RKO (cell line): ENCODE measurements around the gene DCAF12.

Source experiments
- DNase-seq: peaks from one replicate; pipeline ENCODE4 v3.0.0-alpha.2; 2016; ENCODE audit warnings: low spot score

DCAF12 gene

DNA sequence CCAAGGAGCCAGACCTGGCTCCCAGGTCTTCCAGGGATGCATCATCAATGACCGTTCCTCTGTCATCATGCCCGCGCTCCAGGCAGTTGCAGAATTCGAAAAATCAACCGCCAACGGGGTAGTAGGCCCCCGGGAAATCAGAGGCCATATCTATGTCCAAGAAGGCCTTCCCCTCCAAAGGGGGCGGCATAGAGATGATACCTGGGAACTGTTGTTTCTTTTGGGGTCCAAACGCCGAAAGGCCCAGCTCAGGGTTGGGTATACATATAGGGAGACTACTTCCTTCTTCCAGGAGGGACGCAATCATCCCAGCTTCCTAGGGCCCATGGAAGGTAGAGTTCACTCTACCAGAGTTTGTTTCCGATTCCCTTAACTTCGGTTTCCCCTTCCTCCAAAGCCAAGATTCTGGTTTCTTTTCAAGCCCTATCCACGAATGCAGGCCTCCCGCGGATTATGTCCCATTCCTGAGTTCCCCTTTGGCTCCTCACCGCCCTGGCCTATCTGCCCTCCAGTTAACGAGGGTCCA is 754 bp downstream of the DCAF12 start:
- peak; percentile 79 for DNase-seq

GRCh38 chr9:34124926-34125325 is 1.6 kb downstream of the DCAF12 start:
- DNase-seq, result peak; percentile 49

- DNase-seq, result peak; percentile 66
Observed at GRCh38 chr9:34124099-34124498, 2.4 kb downstream of the DCAF12 start.

DNA sequence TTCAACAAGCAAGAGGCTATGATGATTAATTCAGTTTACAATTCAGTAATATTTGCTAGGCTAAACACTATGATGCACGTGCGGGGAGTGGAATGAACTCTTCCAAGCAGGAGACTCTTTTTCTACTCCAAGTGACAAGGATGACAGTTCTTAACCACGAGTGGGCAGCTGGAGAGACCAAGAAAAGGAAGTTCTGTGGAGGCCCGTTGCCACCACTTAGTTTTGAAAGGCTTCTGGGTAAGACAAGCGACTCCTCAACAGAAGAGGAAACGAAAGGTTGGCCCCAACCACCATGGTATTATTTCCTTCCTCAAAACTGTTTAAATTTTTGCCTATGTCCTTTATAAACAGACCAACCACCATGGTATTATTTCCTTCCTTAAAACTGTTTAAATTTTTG is 2.8 kb downstream of the DCAF12 start:
- DNase-seq, result no peak

- no peak for DNase-seq
Observed at GRCh38 chr9:34121996-34122395, 4.5 kb downstream of the DCAF12 start.

GRCh38 chr9:34119713-34120112 is 6.8 kb downstream of the DCAF12 start:
- no peak for DNase-seq

DNA sequence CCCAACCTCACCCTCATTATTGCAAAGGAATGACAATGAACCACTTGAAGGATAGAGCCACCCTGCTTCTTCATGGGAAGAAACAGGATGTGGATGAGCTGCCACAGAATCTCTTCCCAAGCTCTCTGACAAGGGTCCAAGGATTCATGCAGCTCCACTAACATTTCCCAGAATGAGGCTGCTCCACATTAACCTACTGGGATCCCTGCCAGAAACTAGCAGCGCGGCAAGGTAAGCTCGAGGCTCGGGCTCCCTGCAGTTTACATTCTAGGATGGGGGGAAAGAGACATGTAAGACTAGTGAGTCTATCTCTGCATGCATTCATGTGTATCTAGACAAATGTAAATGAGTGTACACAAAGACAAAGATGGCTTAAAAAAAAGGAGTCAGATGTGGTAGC is 12.1 kb downstream of the DCAF12 start:
- DNase-seq, result no peak

GRCh38 chr9:34106110-34106509 is 20.4 kb downstream of the DCAF12 start:
- no peak for DNase-seq

DNA sequence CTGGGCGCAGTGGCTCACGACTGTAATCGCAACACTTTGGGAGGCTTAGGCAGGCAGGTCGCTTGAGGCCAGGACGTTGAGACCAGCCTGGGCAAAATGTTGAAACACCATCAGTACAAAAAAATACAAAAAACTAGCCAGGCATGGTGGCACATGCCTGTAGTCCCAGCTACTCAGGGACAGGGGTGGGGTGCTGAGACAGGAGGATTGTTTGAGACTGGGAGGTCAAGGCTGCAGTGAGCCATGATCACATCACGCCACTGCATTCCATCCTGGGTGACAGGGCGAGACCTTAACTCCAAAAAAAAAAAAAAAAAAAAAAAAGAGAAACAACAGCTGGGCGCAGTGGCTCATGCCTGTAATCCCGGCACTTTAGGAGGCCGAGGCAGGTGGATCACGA is 23.7 kb downstream of the DCAF12 start:
- no peak for DNase-seq

DNA sequence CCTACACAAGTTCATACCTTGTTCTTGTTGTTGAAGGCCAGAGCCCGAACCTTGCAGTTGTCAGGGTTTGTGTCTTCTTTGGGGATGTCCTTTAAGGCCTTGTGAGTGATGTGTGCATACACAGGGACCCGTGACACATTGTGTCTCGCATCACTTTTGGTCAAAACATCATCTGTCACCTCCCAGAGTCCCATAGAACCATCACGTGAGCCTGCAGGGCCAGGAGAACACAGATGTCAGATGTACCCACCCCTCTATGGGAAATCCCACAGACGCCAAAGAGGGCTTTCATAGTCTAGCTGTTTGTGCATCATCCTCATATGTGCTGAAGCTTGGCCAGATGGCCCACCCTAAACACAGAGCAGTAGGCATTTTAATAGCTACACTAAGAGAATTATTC is 28.2 kb downstream of the DCAF12 start:
- DNase-seq, result no peak

GRCh38 chr9:34097865-34098264 is 28.6 kb downstream of the DCAF12 start:
- no peak for DNase-seq

DNA sequence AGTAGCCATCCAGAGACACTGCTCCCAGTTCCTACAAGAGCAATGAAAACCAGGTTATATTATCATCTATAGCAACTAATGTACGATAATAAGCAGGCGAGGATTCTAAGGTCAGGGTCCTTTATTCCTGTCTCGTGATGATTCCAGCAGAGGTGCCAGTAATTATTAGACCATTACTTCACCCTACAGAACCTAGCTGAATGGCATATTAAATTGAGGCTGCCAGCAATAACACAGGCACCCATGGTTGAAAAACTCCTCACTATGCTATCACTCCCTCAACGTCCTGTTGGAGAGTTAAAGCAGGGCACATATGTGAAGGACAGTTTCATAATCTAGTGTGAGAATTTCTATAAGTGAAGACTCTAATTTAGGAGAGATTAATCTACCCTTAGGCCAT is 29.7 kb downstream of the DCAF12 start:
- no peak for DNase-seq

DNA sequence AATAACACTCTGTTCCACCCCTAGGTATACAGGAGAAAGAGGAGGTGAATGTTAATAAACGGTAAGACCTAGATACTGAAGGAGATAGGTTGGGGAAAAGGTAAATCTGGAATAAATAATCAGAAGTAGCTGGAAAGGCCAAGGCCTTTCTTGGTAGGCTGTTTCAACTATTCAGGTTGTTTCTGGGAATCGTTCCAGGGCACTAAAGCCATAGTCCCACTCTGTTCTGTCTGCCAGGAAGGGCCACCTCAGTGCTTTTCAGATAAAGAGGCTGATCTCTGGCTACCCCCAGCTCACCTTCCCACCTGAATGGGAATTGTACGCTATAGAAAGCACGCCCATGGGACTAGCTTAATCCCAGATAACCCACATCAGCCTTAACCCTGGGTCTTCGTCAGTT is 32.9 kb downstream of the DCAF12 start:
- DNase-seq, result no peak

DNA sequence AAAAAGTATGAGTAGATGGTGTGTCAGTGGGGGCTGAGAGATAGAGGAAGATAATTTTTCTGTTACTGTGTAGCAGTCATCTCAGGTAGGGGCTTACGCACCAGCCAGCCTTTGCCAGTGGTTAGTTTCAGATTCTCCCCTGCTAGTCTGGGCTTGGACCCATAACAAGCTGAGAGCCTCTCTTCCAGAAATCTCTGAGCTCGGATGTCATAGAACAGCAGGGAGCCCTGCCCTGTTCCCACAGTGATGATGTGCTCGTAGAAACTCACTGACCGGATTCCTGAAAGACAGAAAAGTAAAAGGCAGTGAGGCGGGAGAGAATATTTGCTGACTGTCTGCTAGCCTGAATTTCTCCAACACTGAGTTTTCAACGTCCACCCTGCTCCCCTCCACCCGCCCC is 37.2 kb downstream of the DCAF12 start:
- no peak for DNase-seq

DNA sequence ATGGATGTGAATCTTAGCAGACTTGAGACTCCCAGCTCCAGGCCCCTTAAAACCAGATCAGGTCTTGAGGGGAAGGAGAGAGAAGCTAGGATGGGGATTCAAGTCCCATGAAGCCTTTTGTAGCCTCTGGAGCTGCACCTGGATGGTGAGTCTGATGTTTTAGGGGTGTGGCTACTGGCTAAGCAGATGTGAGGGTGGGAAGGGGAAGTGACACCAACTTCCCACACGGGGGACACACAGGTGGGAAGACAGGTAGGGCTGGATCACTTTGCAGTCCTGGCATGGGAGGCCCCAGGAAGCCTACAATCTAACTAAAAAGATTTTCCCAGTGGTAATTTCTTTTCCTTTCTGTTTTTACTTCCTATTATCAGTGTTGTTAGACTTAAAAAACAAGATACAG is 39.1 kb downstream of the DCAF12 start:
- no peak for DNase-seq

GRCh38 chr9:34086864-34087263 is 39.6 kb downstream of the DCAF12 start:
- no peak for DNase-seq

DNA sequence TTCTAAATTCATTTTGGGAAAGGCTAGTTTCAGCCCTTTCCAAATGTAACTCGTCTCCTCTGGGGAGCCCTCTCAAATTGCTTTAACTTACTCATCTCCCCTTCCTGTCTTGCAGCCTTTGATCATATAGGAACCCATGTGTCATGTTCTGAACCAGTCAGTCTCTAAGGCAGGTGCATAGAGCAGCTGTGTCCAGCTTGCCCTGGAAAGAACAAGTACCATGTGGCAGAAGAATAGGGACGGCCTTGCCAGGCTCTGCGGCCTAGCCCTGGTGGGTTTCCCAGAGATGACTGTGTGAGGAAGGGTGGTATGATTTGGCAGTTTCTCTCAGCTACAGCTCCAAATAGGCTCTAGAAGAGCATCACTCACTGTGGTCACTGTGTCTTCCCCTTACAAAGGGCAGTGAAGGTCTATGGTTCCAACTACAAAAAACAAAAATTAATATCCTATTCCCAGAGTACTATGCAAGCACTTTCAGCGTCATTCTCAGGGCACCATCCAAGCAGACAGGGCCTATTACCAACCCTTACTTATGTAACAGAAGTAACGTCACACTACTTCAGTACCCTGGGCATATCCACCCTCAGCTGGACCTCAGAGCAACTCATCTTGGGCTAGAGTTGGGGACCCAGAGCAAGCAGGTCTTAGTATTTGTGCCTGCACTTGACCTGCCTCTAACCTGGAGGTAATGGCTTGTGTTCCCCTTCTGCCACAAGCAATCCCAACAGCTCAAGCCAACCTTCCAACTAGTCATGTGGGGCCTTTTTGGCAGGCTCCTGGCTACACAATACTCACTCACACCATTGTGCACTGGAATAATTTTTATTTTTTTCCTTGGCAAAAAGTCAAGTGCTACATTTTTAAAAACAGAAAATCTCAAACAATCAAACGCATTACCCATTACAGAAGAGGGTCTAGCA is 40.7 kb downstream of the DCAF12 start:
- DNase-seq, result peak; percentile 73

DNA sequence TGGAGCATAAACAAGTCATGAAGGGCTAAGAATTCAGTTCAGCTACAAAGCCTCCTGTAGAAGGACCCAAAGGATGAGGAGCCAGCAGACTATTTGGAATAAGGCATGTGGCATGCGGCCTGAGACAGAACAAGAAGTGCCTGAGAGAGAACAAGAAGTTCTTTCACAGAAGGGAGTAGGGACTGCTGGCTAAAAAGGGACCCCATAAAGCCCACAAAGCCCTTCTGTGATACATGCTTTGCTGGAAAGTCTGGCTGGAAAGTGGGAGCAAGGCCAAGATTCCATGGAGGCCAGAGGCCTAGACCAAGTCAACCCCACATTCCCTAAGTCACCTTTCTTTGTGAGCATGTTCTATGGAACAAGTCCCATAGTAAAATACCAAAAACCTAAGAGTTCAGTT is 41.9 kb downstream of the DCAF12 start:
- no peak for DNase-seq

- peak; percentile 60 for DNase-seq
Observed at GRCh38 chr9:34079181-34079580, 47.3 kb downstream of the DCAF12 start.

DNA sequence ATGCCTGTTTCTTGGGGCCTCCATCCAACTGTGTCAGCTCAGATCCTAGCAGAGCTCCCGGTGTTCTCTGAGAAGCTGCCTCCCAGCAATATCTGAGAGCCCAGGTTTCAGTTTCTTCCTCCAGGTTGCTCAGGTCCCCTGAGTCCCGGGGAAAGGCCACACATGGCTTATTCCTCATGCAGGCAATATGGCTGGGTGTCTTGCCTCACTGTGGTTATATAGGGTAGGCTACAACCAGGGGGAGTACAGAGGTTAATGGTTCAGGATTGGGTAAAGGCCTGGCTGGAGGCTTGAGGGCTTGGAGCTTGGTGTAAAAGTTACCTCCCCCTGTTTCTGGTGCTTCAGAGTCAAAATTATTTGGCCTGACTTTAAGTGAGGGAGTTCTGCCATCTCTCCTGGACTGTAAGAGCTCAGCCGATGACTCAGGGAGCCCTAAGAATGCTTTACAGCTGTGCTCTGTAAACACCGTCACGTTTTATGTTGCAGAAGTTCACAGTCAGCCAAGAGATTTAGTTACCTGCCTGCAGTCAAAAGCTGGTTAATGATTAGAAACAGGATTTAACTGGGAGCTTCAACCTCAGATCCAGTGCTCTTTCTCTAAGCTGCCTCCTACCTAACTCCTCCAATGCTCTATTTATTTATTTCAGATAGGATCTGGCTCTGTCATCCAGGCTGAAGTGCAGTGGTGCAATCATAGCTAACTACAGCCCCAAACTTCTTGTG is 53.5 kb downstream of the DCAF12 start:
- peak; percentile 32 for DNase-seq

DNA sequence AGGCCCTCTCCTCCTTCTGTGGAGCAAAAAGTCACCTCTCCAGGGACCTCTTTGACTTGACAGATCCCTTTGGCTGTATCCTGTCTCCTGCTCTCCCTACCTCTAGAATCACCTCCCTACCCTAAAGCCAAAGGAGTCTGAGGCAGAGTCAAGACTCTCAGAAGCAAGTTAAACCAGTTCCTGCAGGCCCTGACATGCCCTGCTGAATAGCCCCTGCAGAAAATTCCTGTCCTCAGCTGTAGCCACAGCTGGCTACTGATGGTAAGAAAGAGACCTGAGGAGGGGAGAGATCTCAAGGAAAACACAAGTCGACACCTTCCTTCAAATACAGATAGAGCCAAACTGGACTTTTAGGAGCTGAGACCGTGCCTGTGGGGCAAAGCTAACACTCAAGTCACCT is 54.1 kb downstream of the DCAF12 start:
- DNase-seq, result no peak

- no peak for DNase-seq
Observed at GRCh38 chr9:34070606-34071324, 55.7 kb downstream of the DCAF12 start.

DNA sequence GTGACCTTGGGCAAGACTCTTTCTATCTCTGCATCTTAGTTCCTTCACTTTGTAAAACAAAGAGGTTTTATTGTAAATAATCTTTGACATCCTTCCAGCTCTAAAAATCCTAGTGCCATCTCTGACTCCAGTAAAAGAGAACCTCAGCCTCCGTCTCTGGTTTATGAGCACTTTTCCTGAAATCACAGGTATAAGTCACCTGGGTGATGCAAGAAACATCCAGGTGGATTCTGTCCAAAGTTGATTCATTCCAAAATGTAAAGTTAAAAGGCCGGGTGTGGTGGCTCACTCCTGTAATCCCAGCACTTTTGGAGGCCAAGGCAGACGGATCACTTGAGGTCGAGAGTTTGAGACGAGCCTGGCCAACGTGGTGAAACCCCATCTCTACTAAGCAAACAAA is 56.7 kb downstream of the DCAF12 start:
- DNase-seq, result no peak
